ENCODE measurements around the gene MAML2. TPM values are rescaled to one million over a fixed set of nuclear protein-coding genes. Genes with fewer than 3 reads are reported as not detected.

The MAML2 gene
- total and polyA plus RNA-seq, 2 of the 8 experiments (the other 6 are each of a cell fraction or from before 2014, with no cell fraction given): 3.8 to 6.6 TPM

- TF ChIP-seq ATF2 (IDR thresholded peaks at IDR 0.05; ENCODE audit: low read length): no peak
These were observed 226.6 kb downstream of the MAML2 start (continued) for GRCh38 chr11:96116376-96116775.
